KMS-11 (cell line): Measurements from ENCODE around the gene GPANK1.

Experiments
- H2AFZ ChIP-seq: fragments of 200-600 bp; sonication (generic); 2 replicates; pipeline ENCODE4 v1.6.1; 2016; ENCODE audit warnings: antibody characterized with exemption, mixed run types, low read depth
- H3K27ac ChIP-seq: fragments of 200-600 bp; sonication (generic); 2 replicates; pipeline ENCODE4 v1.6.1; 2016; ENCODE audit warnings: mild to moderate bottlenecking, mixed run types
- H3K27me3 ChIP-seq: fragments of 200-600 bp; sonication (generic); 2 replicates; pipeline ENCODE4 v1.6.1; 2017; ENCODE audit warnings: mild to moderate bottlenecking, low read depth, mixed run types, moderate library complexity; ENCODE audit not compliant: insufficient read depth
- H3K36me3 ChIP-seq: fragments of 200-600 bp; sonication (generic); 2 replicates; pipeline ENCODE4 v1.6.1; 2017; ENCODE audit warnings: mild to moderate bottlenecking, mixed run types; ENCODE audit not compliant: insufficient read depth
- H3K4me1 ChIP-seq: fragments of 200-600 bp; sonication (generic); 2 replicates; pipeline ENCODE4 v1.6.1; 2016; ENCODE audit warnings: mild to moderate bottlenecking, low read depth, mixed run types; ENCODE audit not compliant: poor library complexity, severe bottlenecking
- H3K4me2 ChIP-seq: fragments of 200-600 bp; sonication (generic); 2 replicates; pipeline ENCODE4 v1.7.0; 2016; ENCODE audit warnings: mild to moderate bottlenecking, mixed run types
- H3K4me3 ChIP-seq: fragments of 200-600 bp; sonication (generic); IDR thresholded peaks from 2 replicates; pipeline ENCODE4 v1.6.1; 2017; ENCODE audit warnings: low read depth, low read length, mixed read lengths; ENCODE audit not compliant: insufficient read depth
- H3K79me2 ChIP-seq: fragments of 200-600 bp; sonication (generic); 2 replicates; pipeline ENCODE4 v1.6.1; 2016; ENCODE audit warnings: low read depth, mixed run types; ENCODE audit not compliant: insufficient read depth
- H3K9ac ChIP-seq: fragments of 200-600 bp; sonication (generic); 2 replicates; pipeline ENCODE4 v1.6.1; 2016; ENCODE audit warnings: mild to moderate bottlenecking, mixed run types
- H4K20me1 ChIP-seq: fragments of 200-600 bp; sonication (generic); 2 replicates; pipeline ENCODE4 v1.6.1; 2016; ENCODE audit warnings: mild to moderate bottlenecking, mixed run types; ENCODE audit not compliant: insufficient read depth
- CTCF ChIP-seq: fragments of 200-600 bp; sonication (generic); conservative IDR thresholded peaks from 2 replicates; pipeline ENCODE4 v1.6.1; 2017; ENCODE audit warnings: low read depth, mild to moderate bottlenecking, antibody characterized with exemption, low read length, moderate library complexity, mixed read lengths

Gene GPANK1

DNA sequence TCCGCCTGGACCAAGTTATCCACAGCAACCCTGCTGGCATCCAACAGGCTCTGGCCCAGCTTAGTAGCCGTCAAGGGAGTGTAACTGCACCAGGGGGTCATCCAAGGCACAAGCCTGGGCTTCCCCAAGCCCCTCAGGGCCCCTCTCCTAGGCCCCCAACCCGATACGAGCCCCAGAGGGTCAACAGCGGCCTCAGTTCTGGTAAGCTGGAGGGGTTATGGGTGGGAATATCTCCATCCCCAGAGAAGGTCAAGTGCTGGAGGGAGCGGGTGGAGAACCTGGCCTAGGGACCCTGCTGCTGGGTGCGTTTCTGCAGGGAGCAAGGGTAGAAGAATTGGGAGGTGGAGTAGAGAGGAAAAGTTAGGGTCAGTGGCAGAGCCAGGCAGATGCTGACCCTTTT lies 31.4 kb downstream of the GPANK1 start:
- no peak for TF ChIP-seq CTCF
- Histone ChIP-seq H3K4me2 (no peak overlapping the region), H2AFZ (no peak overlapping the region), H3K4me1 (no peaks in the 10 kb centered on the region), H3K4me3 (no peak overlapping the region), H3K79me2 (no peaks in the 10 kb centered on the region), H3K36me3 (peaks cover 8% of the 10 kb centered on the region; the same call in 1 of the 2 replicates), H4K20me1 (no peaks in the 10 kb centered on the region), H3K27ac (no peak overlapping the region), H3K9ac (no peak overlapping the region), H3K27me3 (no peaks in the 10 kb centered on the region)

DNA sequence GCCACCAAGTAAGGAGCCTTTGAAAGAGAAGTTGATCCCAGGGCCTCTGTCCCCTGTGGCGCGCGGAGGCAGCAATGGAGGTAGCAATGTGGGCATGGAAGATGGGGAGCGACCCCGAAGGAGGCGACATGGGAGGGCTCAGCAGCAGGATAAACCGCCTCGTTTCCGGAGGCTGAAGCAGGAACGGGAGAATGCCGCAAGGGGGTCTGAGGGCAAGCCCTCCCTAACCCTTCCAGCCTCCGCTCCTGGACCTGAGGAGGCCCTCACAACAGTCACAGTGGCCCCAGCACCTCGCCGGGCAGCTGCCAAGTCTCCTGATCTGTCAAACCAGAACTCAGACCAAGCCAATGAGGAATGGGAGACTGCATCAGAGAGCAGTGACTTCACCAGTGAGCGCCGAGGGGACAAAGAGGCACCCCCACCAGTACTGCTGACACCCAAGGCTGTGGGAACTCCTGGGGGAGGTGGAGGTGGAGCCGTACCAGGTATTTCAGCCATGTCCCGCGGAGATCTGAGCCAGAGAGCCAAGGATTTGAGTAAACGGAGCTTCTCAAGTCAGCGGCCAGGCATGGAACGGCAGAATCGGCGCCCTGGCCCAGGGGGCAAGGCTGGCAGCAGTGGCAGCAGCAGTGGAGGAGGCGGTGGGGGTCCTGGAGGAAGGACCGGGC lies 32.4 kb downstream of the GPANK1 start:
- H3K4me3 ChIP-seq, result no peak overlapping the region
- H3K4me2 ChIP-seq, result no peak overlapping the region
- no peak for TF ChIP-seq CTCF
- no peak overlapping the region for H2AFZ ChIP-seq
- H3K4me1 ChIP-seq, result no peaks in the 10 kb centered on the region
- no peaks in the 10 kb centered on the region for H4K20me1 ChIP-seq
- no peaks in the 10 kb centered on the region for H3K27me3 ChIP-seq
- peaks cover 8% of the 10 kb centered on the region; the same call in 1 of the 2 replicates for H3K36me3 ChIP-seq
- H3K27ac ChIP-seq, result no peak overlapping the region
- no peak overlapping the region for H3K9ac ChIP-seq
- H3K79me2 ChIP-seq, result no peaks in the 10 kb centered on the region

- Histone ChIP-seq H3K4me3 (no peak overlapping the region), H3K4me2 (no peak overlapping the region), H3K79me2 (no peaks in the 10 kb centered on the region; the same call in 1 of the 2 replicates), H3K36me3 (peaks cover 11% of the 10 kb centered on the region; the same call in 1 of the 2 replicates), H2AFZ (no peak overlapping the region), H3K27ac (no peak overlapping the region), H3K9ac (no peak overlapping the region), H4K20me1 (no peaks in the 10 kb centered on the region), H3K4me1 (no peaks in the 10 kb centered on the region), H3K27me3 (no peaks in the 10 kb centered on the region)
- TF ChIP-seq CTCF, result no peak
These were observed 33.0 kb downstream of the GPANK1 start for GRCh38 chr6:31631681-31632278.

- no peaks in the 10 kb centered on the region for H4K20me1 ChIP-seq
- H3K79me2 ChIP-seq, result no peaks in the 10 kb centered on the region; the same call in 1 of the 2 replicates
- H3K36me3 ChIP-seq, result peaks cover 12% of the 10 kb centered on the region; the same call in 1 of the 2 replicates
- no peak overlapping the region for H3K4me2 ChIP-seq
- no peak overlapping the region for H3K9ac ChIP-seq
- no peak for TF ChIP-seq CTCF
- H3K4me1 ChIP-seq, result no peaks in the 10 kb centered on the region
- H3K27ac ChIP-seq, result no peak overlapping the region
- H3K27me3 ChIP-seq, result no peaks in the 10 kb centered on the region
- H3K4me3 ChIP-seq, result no peak overlapping the region
- H2AFZ ChIP-seq, result no peak overlapping the region
These were observed 33.6 kb downstream of the GPANK1 start for GRCh38 chr6:31631209-31631608.
